ENCODE measurements around the gene SNX20. TPM values are rescaled to one million over a fixed set of nuclear protein-coding genes. Genes with fewer than 3 reads are reported as not detected.

Gene SNX20, protein sequence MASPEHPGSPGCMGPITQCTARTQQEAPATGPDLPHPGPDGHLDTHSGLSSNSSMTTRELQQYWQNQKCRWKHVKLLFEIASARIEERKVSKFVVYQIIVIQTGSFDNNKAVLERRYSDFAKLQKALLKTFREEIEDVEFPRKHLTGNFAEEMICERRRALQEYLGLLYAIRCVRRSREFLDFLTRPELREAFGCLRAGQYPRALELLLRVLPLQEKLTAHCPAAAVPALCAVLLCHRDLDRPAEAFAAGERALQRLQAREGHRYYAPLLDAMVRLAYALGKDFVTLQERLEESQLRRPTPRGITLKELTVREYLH
- under 1 TPM; 0.46 to 0.56 (median 0.54) TPM for polyA plus RNA-seq (ENCODE audit: insufficient read length in 3 of 3)

DNA sequence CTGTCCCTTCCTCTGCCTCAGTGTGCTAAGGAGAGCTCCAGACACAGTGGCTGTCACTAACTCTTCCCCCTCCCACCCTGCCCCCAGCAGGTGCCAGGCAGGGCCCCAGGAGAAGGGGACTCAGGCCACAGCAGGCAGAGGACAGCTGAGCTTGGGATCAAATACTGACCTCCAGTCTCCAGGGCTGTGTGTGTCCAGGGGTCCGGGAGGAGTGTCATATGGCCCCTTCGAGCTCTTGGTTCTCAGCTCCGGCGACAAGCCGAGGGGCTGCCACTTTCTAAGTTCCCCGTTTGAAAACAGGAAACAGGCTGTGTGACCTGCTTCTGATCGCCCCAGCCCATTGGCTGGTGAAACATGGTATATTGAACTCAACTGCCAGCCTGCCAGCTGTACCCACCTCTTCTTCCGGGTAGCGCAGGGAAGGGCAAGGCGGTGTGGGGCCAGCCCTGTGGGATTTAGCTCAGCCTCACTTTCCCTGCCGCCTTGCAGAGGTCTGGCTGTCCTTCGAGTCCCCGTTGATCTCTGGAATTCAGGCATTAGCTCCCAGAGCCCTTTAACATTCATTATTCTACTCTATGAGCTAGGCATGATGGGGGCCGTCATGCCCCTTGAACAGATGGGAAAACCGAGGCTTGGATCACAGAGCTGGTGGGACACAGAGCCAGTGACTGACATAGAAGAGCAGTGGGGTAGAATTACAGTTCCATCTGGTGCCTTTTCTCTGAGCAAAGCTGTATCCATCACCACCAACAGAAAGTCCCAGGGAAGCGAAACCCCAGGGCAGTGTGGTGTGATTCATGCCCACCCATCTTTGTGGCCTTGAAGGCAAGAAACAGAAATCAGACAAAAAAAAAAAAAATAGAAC lies at the start of gene SNX20:
TSS of gene SNX20 (minus strand) at position 292 of the 865 bp plus-strand sequence. CDS start 3,786 bp downstream, outside the sequence.
- DNase-seq (ENCODE audit: low read depth in 3 of 3, low spot score in 2 of 3): no peak

GRCh38 chr16:50724306-50724705 lies 43.2 kb upstream of the SNX20 start:
- DNase-seq (ENCODE audit: low read depth in 3 of 3, low spot score in 2 of 3): no peak

GRCh38 chr16:50722960-50723359 lies 41.8 kb upstream of the SNX20 start:
- no peak for DNase-seq (ENCODE audit: low read depth in 3 of 3, low spot score in 2 of 3)

GRCh38 chr16:50722405-50722737 lies 41.3 kb upstream of the SNX20 start:
- no peak for DNase-seq (ENCODE audit: low read depth in 3 of 3, low spot score in 2 of 3)

- no peak for DNase-seq (ENCODE audit: low read depth in 3 of 3, low spot score in 2 of 3)
Measured at GRCh38 chr16:50721549-50722404, 40.7 kb upstream of the SNX20 start.

GRCh38 chr16:50719401-50720337 lies 38.6 kb upstream of the SNX20 start:
- no peak for DNase-seq (ENCODE audit: low read depth in 3 of 3, low spot score in 2 of 3)

DNA sequence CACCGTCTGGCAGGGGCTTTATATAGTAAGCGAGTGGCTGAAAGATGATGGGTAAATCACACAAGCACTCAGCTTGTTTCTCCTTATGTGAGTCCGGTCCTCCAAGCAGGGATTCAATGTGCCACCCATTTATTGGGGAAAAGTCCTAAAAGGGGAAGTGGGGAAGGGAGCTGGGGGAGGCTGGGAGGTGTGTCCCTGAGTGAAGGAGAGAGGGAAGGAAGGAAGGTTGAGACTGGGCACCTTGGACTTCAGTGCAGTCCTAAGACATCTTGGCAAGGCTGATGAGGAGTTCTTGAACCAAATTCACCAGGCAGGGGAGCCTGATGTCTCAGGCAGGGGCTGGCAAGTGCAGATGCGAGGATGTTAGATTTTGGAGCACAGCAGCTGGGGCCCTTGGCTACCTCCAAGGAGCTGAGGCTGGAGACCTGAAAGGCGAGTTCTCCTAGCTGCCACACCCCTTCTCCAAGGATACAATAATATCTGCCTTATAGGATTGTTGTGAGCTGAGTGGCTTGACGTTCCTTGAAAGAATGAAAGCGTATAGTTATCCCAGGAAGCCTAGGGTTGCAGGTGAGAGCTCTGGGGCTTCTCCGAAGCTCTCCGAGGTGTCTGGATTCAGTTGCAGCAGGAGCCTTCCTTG lies 37.8 kb upstream of the SNX20 start:
- DNase-seq (ENCODE audit: low read depth in 3 of 3, low spot score in 2 of 3): no peak

GRCh38 chr16:50718061-50718760 lies 37.1 kb upstream of the SNX20 start:
- no peak for DNase-seq (ENCODE audit: low read depth in 3 of 3, low spot score in 2 of 3)

GRCh38 chr16:50717494-50717893 lies 36.4 kb upstream of the SNX20 start:
- DNase-seq (ENCODE audit: low read depth in 3 of 3, low spot score in 2 of 3): no peak

DNA sequence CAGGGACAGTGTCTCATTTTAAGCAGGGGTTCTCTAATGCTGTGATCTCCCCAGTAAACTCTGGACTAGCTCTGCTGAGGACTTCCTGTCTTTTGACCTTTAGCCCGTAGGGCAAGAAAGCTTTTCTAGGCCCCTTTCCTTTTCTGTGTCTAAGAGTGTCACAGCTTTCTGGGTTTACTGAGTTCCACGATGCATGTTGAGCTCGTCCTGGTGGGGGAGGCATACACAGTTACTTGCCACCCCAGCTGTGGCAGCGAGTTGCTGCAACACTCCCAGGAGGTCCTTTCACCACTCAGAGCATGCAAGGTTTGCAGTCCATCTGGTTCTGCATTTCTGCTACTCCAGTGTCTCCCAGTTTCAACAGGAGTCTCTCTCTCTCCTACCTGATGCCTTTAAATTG lies 36.0 kb upstream of the SNX20 start:
- no peak for DNase-seq (ENCODE audit: low read depth in 3 of 3, low spot score in 2 of 3)

GRCh38 chr16:50712956-50713355 lies 31.8 kb upstream of the SNX20 start:
- DNase-seq (ENCODE audit: low read depth in 3 of 3, low spot score in 2 of 3): no peak

- no peak for DNase-seq (ENCODE audit: low read depth in 3 of 3, low spot score in 2 of 3)
Measured at GRCh38 chr16:50712560-50712898, 31.4 kb upstream of the SNX20 start.

- DNase-seq (ENCODE audit: low read depth in 3 of 3, low spot score in 2 of 3): no peak
Measured at GRCh38 chr16:50711862-50712559, 30.9 kb upstream of the SNX20 start.

DNA sequence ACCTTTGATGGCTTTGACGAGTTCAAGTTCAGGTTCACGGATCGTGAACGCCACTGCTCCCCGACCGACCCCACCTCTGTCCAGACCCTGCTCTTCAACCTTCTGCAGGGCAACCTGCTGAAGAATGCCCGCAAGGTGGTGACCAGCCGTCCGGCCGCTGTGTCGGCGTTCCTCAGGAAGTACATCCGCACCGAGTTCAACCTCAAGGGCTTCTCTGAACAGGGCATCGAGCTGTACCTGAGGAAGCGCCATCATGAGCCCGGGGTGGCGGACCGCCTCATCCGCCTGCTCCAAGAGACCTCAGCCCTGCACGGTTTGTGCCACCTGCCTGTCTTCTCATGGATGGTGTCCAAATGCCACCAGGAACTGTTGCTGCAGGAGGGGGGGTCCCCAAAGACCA lies 29.9 kb upstream of the SNX20 start:
- DNase-seq (ENCODE audit: low read depth in 3 of 3, low spot score in 2 of 3): no peak

GRCh38 chr16:50709980-50710379 lies 28.9 kb upstream of the SNX20 start:
- DNase-seq (ENCODE audit: low read depth in 3 of 3, low spot score in 2 of 3): no peak

DNA sequence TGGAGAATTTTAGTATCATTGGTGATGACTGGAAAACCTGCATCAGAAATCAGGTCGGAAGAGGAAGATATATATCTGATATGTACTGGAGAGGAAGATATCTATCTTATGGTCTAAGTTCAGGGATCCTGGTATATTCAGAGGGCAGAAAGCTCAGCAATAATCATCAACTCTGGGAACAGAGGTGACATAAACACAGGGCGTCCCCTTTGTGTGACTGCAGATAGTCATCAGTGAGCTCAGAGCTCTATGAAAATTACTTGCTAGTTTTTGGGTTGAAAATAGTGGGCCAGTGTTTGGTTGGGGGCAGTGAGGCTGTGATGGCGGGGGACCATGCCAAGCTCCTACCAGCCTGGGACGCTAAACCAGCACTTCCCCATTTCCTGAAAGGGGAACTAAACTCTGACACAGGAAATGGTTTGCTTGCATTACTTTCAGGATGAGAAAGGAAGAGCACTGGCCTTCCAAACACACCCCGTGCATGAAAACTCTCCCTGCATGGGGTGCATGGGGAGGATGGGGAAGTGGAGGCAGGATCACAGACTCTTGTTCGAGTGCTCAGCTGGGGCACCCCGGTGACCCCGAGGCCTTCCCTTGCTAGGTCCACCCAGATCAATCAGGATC lies 28.1 kb upstream of the SNX20 start:
- DNase-seq (ENCODE audit: low read depth in 3 of 3, low spot score in 2 of 3): no peak

GRCh38 chr16:50708373-50709060 lies 27.4 kb upstream of the SNX20 start:
- DNase-seq (ENCODE audit: low read depth in 3 of 3, low spot score in 2 of 3): no peak

All from right renal cortex interstitium (tissue), 3 donors.